Measurements from ENCODE around the gene KLF14.

DNA sequence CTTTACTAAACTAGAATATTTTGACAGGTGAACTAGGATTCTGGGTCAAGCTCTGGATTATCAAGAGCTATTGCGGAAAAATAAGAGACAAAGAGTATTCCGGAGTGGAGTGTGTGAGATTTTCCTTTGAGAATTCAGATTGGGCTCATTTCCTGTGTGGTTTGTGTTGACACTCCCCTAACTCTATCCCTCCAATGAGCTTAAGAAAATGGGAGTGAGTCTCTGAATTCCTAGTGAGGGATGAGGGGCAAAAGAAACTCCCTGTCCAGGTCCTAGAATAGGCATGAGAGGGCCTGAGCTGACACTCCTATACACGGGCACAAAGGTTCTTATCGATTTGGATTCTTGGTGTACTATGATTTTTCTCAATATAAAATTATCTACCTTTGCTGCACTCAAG lies 10.2 kb downstream of the KLF14 start:
- TF ChIP-seq CTCF (IDR thresholded peaks at IDR 0.05; ENCODE audit: insufficient read depth, low read length, poor library complexity, severe bottlenecking) (no peak), EZH2phosphoT487 (conservative IDR thresholded peaks at IDR 0.05; ENCODE audit: low read length) (no peak)
